Suprapubic skin (tissue), 3 donors: ENCODE results near the gene SLC12A1.

Experiments used
- CTCF ChIP-seq, 2 donors: fragments of 200-600 bp in 1 of 2; fragments of 450-650 bp in 1 of 2; sonication (generic) in 1 of 2; IDR thresholded peaks; one replicate each; pipeline ENCODE4 v1.5.1; 2016 to 2019; ENCODE audit warnings: antibody characterized with exemption in 2 of 2, mild to moderate bottlenecking in 1 of 2, moderate library complexity in 1 of 2
- POLR2A ChIP-seq, 2 donors: fragments of 450-650 bp; IDR thresholded peaks; one replicate each; pipeline ENCODE4 v1.6.1; 2017; ENCODE audit warnings: antibody characterized with exemption in 2 of 2, mild to moderate bottlenecking in 2 of 2, moderate library complexity in 2 of 2

- no peak for TF ChIP-seq CTCF (IDR thresholded peaks at IDR 0.05)
- TF ChIP-seq POLR2A (IDR thresholded peaks at IDR 0.05): no peak
Observed at GRCh38 chr15:48333540-48333939, 127.4 kb downstream of the SLC12A1 start.
